Common myeloid progenitor, CD34-positive (primary cell): ENCODE results near the gene ZNF362.

Experiments used
- CTCF ChIA-PET: fragments of 350-600 bp; sonication (Branson Sonifier 250); formaldehyde crosslinking; loops from one replicate; lab custom pipeline; 2021; ENCODE audit warnings: antibody characterized with exemption; lab: Charles Lee
- POLR2A ChIA-PET: fragments of 350-600 bp; sonication (Branson Sonifier 250); formaldehyde crosslinking; loops from one replicate; lab custom pipeline; 2021; ENCODE audit warnings: antibody characterized with exemption; lab: Charles Lee
- DNase-seq, 3 donors: peaks; one replicate each; pipeline versions ENCODE4 v3.0.0 to v3.0.0-alpha.2; 2013
- H3K27ac ChIP-seq, 2 experiments: 1 replicate in 1 of 2; 2 replicates in 1 of 2; pipeline ENCODE4 v1.7.0; 2013; ENCODE audit warnings: inconsistent platforms in 2 of 2, low read length in 2 of 2, mild to moderate bottlenecking in 2 of 2, low read depth in 1 of 2, moderate library complexity in 1 of 2; ENCODE audit not compliant: severe bottlenecking in 2 of 2, insufficient read depth in 1 of 2, poor library complexity in 1 of 2
- H3K27me3 ChIP-seq, 5 experiments: replicated peaks in 2 of 5; 1 replicate in 3 of 5; 2 replicates in 2 of 5; pipeline versions ENCODE4 v1.6.1 to v1.7.0; 2013; ENCODE audit warnings: low read length in 4 of 5, mild to moderate bottlenecking in 2 of 5, moderate library complexity in 2 of 5, inconsistent platforms in 1 of 5; ENCODE audit not compliant: insufficient read depth in 5 of 5, control insufficient read depth in 4 of 5
- H3K36me3 ChIP-seq, 4 experiments: 1 replicate in 2 of 4; 2 replicates in 2 of 4; pipeline versions ENCODE4 v1.6.1 to v1.7.0; 2013; ENCODE audit warnings: low read length in 3 of 4, control low read depth in 1 of 4, mild to moderate bottlenecking in 1 of 4; ENCODE audit not compliant: control insufficient read depth in 4 of 4, insufficient read depth in 4 of 4
- H3K4me1 ChIP-seq, 4 experiments: 1 replicate in 3 of 4; 2 replicates in 1 of 4; pipeline versions ENCODE4 v1.6.1 to v1.7.1; 2013; ENCODE audit warnings: low read length in 3 of 4, mild to moderate bottlenecking in 3 of 4, control low read depth in 1 of 4, inconsistent platforms in 1 of 4, moderate library complexity in 1 of 4; ENCODE audit not compliant: control insufficient read depth in 4 of 4, insufficient read depth in 4 of 4; ENCODE audit errors: control extremely low read depth in 1 of 4
- H3K4me3 ChIP-seq, 7 experiments: 1 replicate in 4 of 7; 2 replicates in 3 of 7; pipeline versions ENCODE4 v1.5.1 to v1.7.0; 2013; ENCODE audit warnings: mild to moderate bottlenecking in 7 of 7, low read length in 6 of 7, moderate library complexity in 6 of 7, inconsistent platforms in 2 of 7, low read depth in 2 of 7, control low read depth in 1 of 7; ENCODE audit not compliant: insufficient read depth in 4 of 7, control insufficient read depth in 1 of 7; ENCODE audit errors: extremely low read depth in 1 of 7
- H3K9me3 ChIP-seq, 5 experiments: 1 replicate in 4 of 5; 2 replicates in 1 of 5; pipeline versions ENCODE4 v1.6.1 to v1.7.1; 2013; ENCODE audit warnings: low read length in 4 of 5, mild to moderate bottlenecking in 2 of 5, inconsistent platforms in 1 of 5, low read depth in 1 of 5, moderate library complexity in 1 of 5; ENCODE audit not compliant: control insufficient read depth in 4 of 5, insufficient read depth in 2 of 5; ENCODE audit errors: control extremely low read depth in 1 of 5
- WGBS: methylation state at CpG from one replicate; pipeline ENCODE4 v1.1.5; 2013; ENCODE audit not compliant: insufficient coverage; 5-methylcytosine and 5-hydroxymethylcytosine counted together

Gene ZNF362

DNA sequence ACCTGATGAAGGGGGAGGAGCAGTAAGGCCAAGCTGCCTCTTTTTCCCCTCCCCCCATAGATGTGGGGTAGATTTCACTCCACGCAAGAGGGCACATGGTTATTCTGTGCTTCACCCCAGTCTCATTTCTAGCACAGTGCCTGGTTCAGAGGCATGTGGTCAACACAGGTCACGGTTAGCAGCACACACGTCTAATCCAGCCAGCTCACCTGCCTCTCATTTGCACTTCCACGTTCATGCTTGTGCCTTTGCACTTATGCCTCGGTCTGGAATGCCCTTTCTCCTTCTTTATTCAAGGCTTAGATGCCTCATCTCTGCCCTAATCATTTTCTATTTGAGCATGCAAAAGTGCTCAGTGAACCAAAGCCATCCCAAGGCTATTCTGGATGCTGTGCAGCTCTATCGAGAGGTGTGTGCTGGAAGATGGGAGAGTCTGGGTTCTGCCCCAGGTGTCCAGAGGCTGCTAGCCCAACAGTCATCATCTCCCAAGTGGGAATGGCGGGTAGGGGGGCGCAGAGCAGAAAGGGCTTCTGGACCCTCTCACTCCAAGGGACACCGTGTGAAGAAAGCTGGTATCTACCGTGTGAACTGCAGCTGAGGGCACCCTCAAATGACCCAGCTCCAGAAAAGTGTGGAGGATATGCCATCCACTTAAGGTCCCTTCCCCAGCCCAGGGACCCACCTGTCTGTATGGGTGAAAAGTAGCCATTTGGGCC lies 66.7 kb downstream of the ZNF362 start:
- POLR2A ChIA-PET: interaction anchor here (0.5 kb wide), 1 partner anchor 44 kb away, joined by 3 read pairs; no protein-coding TSS in a partner anchor
- Histone ChIP-seq H3K27me3 (no peaks in the 10 kb centered on the region), H3K9me3 (no peaks in the 10 kb centered on the region), H3K4me3 (no peak overlapping the region), H3K27ac (no peak overlapping the region), H3K36me3 (peaks cover 29 to 53% (median 44%) of the 10 kb centered on the region in 4 experiments), H3K4me1 (no peaks in the 10 kb centered on the region)
- no peak for DNase-seq
- CTCF ChIA-PET: interaction anchor here (1.0 to 2.3 kb wide), 3 partner anchors 25 to 42 kb away, joined by 3 to 7 read pairs (median 4); no protein-coding TSS in a partner anchor
- 95% methylated on average over 9 of the region's 10 CpGs for WGBS

DNA sequence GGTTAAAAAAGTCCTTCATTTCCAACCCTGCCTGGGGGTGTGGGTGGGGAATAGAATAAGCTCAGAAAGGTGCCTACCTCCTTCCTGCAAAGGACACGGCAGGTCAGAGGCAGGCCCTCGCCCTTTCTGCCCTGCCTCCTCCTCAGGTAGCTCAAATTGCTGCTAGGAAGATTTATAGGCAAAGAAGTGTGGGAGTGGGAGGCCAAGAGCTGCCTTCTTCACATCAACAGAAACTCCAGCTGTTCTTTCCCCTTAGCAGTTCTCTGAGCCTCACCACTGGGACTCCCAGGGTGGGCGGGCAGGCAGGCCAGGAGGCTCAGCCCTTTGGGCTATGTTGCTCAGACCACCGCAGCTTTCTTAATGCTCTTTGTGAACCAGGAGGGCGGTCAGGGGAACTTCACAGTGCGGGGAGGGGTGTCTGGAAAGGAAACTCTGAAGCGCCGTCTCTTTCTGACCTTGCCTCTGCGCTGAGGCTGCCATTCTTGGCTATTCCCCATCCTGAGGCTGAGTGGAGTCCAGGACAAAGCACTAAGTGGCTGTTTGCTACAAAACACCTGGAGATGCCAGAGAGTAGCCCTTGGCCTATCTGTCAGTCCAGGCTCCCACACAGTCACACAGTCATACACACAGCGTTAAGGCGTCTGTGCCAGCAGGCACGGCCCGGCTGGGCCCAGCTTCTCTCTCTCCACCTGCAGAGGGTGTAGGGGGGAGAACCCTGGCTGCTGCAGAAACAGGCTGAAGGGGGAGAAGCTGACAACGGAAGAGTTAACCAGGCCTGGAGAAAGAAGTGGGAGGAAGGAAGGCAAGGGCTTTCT lies 67.6 kb downstream of the ZNF362 start:
- ChIA-PET CTCF (interaction anchor here (1.0 to 2.3 kb wide), 3 partner anchors 26 to 41 kb away, joined by 3 to 7 read pairs (median 4); no protein-coding TSS in a partner anchor), POLR2A (interaction anchor here (0.5 kb wide), 1 partner anchor 45 kb away, joined by 3 read pairs; no protein-coding TSS in a partner anchor)
- H3K27me3 ChIP-seq: no peaks in the 10 kb centered on the region
- DNase-seq: no peak
- WGBS: 90% methylated on average over 8 of the region's 14 CpGs
- peaks cover 35 to 61% (median 50%) of the 10 kb centered on the region in 4 experiments for H3K36me3 ChIP-seq
- no peaks in the 10 kb centered on the region for H3K9me3 ChIP-seq
- peaks cover 0 to 3% (median 0%) of the 10 kb centered on the region in 4 experiments for H3K4me1 ChIP-seq
- no peak overlapping the region for H3K4me3 ChIP-seq
- H3K27ac ChIP-seq: no peak overlapping the region

GRCh38 chr1:33324677-33325575 lies 68.6 kb downstream of the ZNF362 start:
- WGBS: 94% methylated on average over 21 of the region's 22 CpGs
- no peak overlapping the region for H3K27ac ChIP-seq
- DNase-seq: no peak
- H3K4me1 ChIP-seq: peaks cover 0 to 3% (median 0%) of the 10 kb centered on the region in 4 experiments
- no peaks in the 10 kb centered on the region for H3K9me3 ChIP-seq
- no peak overlapping the region for H3K4me3 ChIP-seq
- peaks cover 41 to 72% (median 60%) of the 10 kb centered on the region in 4 experiments for H3K36me3 ChIP-seq
- ChIA-PET CTCF (interaction anchor here (2.3 kb wide), 1 partner anchor 29 kb away, joined by 7 read pairs; no protein-coding TSS in a partner anchor), POLR2A (no interaction called here)
- no peaks in the 10 kb centered on the region for H3K27me3 ChIP-seq

DNA sequence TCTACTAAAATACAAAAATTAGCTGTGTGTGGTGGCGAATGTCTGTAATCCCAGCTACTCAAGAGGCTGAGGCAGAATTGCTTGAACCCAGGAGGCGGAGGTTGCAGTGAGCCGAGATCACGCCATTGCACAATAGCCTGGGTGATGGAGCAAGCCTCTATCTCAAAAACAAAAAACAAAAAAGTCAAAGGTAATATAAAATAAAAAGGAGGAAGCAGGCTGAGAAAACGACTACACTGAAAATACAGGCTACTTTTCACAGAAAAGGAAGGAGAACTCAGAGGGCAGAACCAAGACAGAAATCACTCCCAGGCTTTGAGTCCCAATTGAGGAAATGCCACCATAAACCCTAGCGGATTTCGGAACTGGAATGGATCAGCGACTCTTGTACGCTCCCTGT lies 70.5 kb downstream of the ZNF362 start:
- Histone ChIP-seq H3K27ac (no peak overlapping the region), H3K4me3 (no peak overlapping the region), H3K4me1 (peaks cover 0 to 3% (median 0%) of the 10 kb centered on the region in 4 experiments), H3K27me3 (no peaks in the 10 kb centered on the region), H3K36me3 (peaks cover 53 to 90% (median 74%) of the 10 kb centered on the region in 4 experiments), H3K9me3 (no peaks in the 10 kb centered on the region)
- POLR2A ChIA-PET: no interaction called here
- CTCF ChIA-PET: no interaction called here
- DNase-seq: no peak
- WGBS: 85% methylated on average over 2 of the region's 9 CpGs

DNA sequence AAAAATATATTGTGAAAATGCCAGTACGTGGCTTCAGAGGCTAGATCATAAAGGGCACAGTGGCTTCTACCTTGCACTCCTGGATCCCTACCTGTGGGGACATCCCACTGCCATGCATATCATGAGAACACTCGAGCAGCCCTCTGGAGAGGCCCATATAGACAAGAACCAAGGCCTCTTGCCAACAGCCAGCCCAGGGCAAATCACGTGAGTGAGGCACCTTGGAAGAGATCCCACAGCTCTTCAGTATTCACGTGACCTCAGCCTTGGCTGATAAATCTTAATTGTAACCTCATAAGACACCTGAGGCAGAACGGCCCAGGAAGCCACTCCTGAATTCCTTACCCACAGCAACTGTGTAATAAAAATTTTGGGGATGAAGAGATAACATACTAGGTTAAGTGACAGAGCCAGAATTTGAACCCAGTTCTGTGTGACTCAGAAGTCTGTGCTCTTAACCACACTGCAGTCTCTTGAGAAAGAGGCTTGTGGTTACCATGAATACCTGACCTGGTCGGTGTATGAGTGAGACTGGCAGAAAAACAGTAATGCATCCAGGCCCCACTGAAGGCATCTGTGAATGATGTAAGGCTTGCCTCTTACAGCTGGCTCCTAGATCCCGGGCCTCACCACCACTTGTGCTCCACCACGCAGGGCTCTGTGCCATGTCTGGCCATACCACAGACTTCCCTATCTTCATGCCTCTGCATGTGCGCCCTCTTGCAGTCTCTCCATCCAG lies 71.5 kb downstream of the ZNF362 start:
- peak in 1 of 3 donors; percentile 4 for DNase-seq
- CTCF ChIA-PET: interaction anchor here (0.8 kb wide), 1 partner anchor 11 kb away, joined by 3 read pairs; no protein-coding TSS in a partner anchor
- H3K4me3 ChIP-seq: no peak overlapping the region
- H3K36me3 ChIP-seq: peaks cover 55 to 98% (median 81%) of the 10 kb centered on the region in 4 experiments
- peaks cover 0 to 3% (median 0%) of the 10 kb centered on the region in 4 experiments for H3K4me1 ChIP-seq
- no peaks in the 10 kb centered on the region for H3K9me3 ChIP-seq
- H3K27me3 ChIP-seq: no peaks in the 10 kb centered on the region
- H3K27ac ChIP-seq: no peak overlapping the region
- WGBS: 92% methylated on average over 9 of the region's 9 CpGs
- POLR2A ChIA-PET: no interaction called here

GRCh38 chr1:33328817-33329216 lies 72.5 kb downstream of the ZNF362 start:
- WGBS: 94% methylated on average over 12 of the region's 12 CpGs
- peaks cover 61 to 98% (median 83%) of the 10 kb centered on the region in 4 experiments for H3K36me3 ChIP-seq
- no peak for DNase-seq
- no peak overlapping the region for H3K27ac ChIP-seq
- H3K27me3 ChIP-seq: no peaks in the 10 kb centered on the region
- CTCF ChIA-PET: interaction anchor here (0.8 to 1.0 kb wide), 2 partner anchors 10 to 38 kb away, joined by 3 to 4 read pairs; no protein-coding TSS in a partner anchor
- H3K4me1 ChIP-seq: peaks cover 0 to 3% (median 0%) of the 10 kb centered on the region in 4 experiments
- no peak overlapping the region for H3K4me3 ChIP-seq
- POLR2A ChIA-PET: no interaction called here
- no peaks in the 10 kb centered on the region for H3K9me3 ChIP-seq
